HepG2 (cell line): ENCODE results near the gene SLX9. TPM values are rescaled to one million over a fixed set of nuclear protein-coding genes. Genes with fewer than 3 reads are reported as not detected.

Source experiments
- CSRNP1 ChIP-seq: sonication (generic); formaldehyde crosslinking; IDR thresholded peaks from 2 replicates; pipeline ENCODE4 v1.8.1; 2023; ENCODE audit warnings: mild to moderate bottlenecking, missing genetic modification reagents
- HMGXB4 ChIP-seq, 2 experiments: sonication (generic) in 1 of 2; formaldehyde crosslinking in 1 of 2; IDR thresholded peaks; 2 replicates each; pipeline versions ENCODE4 v1.4.0 to v1.6.1; 2018 to 2020; ENCODE audit warnings: missing genetic modification reagents in 2 of 2, borderline replicate concordance in 1 of 2, low read depth in 1 of 2, mild to moderate bottlenecking in 1 of 2, missing biosample characterization in 1 of 2
- NR2F6 ChIP-seq, 2 experiments: IDR thresholded peaks; 2 replicates each; pipeline ENCODE4 v1.6.1; 2016; ENCODE audit warnings: antibody characterized with exemption in 1 of 2, mild to moderate bottlenecking in 1 of 2
- PHF21A ChIP-seq: sonication (generic); formaldehyde crosslinking; IDR thresholded peaks from 2 replicates; pipeline ENCODE4 v1.5.0; 2020; ENCODE audit warnings: mild to moderate bottlenecking, missing genetic modification reagents
- PHF8 ChIP-seq: sonication (generic); formaldehyde crosslinking; IDR thresholded peaks from 2 replicates; pipeline ENCODE4 v1.5.0; 2020; ENCODE audit warnings: missing genetic modification reagents
- SIX4 ChIP-seq: sonication (generic); formaldehyde crosslinking; IDR thresholded peaks from 2 replicates; pipeline ENCODE4 v1.4.0; 2020; ENCODE audit warnings: missing genetic modification reagents
- TBX3 ChIP-seq: fragments of 450-650 bp; IDR thresholded peaks from 2 replicates; pipeline ENCODE4 v1.6.1; 2017; ENCODE audit warnings: antibody characterized with exemption, mild to moderate bottlenecking, inconsistent platforms, borderline replicate concordance
- THAP11 ChIP-seq: IDR thresholded peaks from 2 replicates; pipeline ENCODE4 v1.6.1; 2016; ENCODE audit warnings: missing biosample characterization, missing genetic modification reagents
- ZBTB38 ChIP-seq: sonication (generic); formaldehyde crosslinking; IDR thresholded peaks from 2 replicates; pipeline ENCODE4 v1.5.1; 2020; ENCODE audit warnings: mild to moderate bottlenecking, missing genetic modification reagents
- ZNF333 ChIP-seq: sonication (generic); formaldehyde crosslinking; IDR thresholded peaks from 2 replicates; pipeline ENCODE4 v1.4.0; 2020; ENCODE audit warnings: mild to moderate bottlenecking, missing genetic modification reagents, borderline replicate concordance
- ZNF383 ChIP-seq: sonication (generic); formaldehyde crosslinking; IDR thresholded peaks from 2 replicates; pipeline ENCODE4 v1.4.0; 2020; ENCODE audit warnings: missing genetic modification reagents, mild to moderate bottlenecking, borderline replicate concordance
- polyA plus RNA-seq, 8 experiments: library from polyadenylated mRNA; depleted of rRNA in 3 of 8; stranded (reverse) in 7 of 8; unstranded in 1 of 8; fragments of >200 nt; fragmentation: Illumina TruSeq in 4 of 8; extraction: Trizol in 4 of 8; gene quantifications; 2 replicates each; pipeline versions ENCODE4 v1.2.1 to v1.2.3, GENCODE V29; 2011 to 2016; ENCODE audit warnings: low read depth in 4 of 8, missing spikeins in 1 of 8, mixed read lengths in 1 of 8; ENCODE audit not compliant: insufficient read depth in 1 of 8
- total RNA-seq, 5 experiments: library from RNA; depleted of rRNA; stranded (reverse); fragments of >200 nt; fragmentation: Illumina TruSeq; extraction: Trizol; gene quantifications; 2 replicates each; pipeline ENCODE4 v1.2.3, GENCODE V29; 2016; ENCODE audit warnings: low read depth in 1 of 5
- TF ChIP-seq, protein P1 (sequence below), 2 experiments: fragments of 450-650 bp in 1 of 2; sonication (generic) in 1 of 2; formaldehyde crosslinking in 1 of 2; IDR thresholded peaks; 2 replicates each; pipeline versions ENCODE4 v1.6.1 to v1.8.0; 2016 to 2022; ENCODE audit warnings: antibody characterized with exemption in 1 of 2, mild to moderate bottlenecking in 1 of 2, missing genetic modification reagents in 1 of 2
- TF ChIP-seq, protein P2 (sequence below): sonication (generic); formaldehyde crosslinking; IDR thresholded peaks from 2 replicates; pipeline ENCODE4 v1.5.0; 2020; ENCODE audit warnings: mild to moderate bottlenecking, missing genetic modification reagents, moderate library complexity

The SLX9 gene
- total and polyA plus RNA-seq, 2 of the 13 experiments (the other 11 are each of a cell fraction or from before 2014, with no cell fraction given), result 21.0 to 47.1 TPM

GRCh38 chr21:44914176-44914874 is 25.5 kb upstream of the SLX9 start (continued):
- TF ChIP-seq THAP11, result peak; percentile 82
- TF ChIP-seq NR2F6 (IDR thresholded peaks at IDR 0.05), result peak; percentile 94
- peak; percentile 97 for TF ChIP-seq NR2F6 (CRISPR knock-in tag; IDR thresholded peaks at IDR 0.05)
- TF ChIP-seq, protein P1, sequence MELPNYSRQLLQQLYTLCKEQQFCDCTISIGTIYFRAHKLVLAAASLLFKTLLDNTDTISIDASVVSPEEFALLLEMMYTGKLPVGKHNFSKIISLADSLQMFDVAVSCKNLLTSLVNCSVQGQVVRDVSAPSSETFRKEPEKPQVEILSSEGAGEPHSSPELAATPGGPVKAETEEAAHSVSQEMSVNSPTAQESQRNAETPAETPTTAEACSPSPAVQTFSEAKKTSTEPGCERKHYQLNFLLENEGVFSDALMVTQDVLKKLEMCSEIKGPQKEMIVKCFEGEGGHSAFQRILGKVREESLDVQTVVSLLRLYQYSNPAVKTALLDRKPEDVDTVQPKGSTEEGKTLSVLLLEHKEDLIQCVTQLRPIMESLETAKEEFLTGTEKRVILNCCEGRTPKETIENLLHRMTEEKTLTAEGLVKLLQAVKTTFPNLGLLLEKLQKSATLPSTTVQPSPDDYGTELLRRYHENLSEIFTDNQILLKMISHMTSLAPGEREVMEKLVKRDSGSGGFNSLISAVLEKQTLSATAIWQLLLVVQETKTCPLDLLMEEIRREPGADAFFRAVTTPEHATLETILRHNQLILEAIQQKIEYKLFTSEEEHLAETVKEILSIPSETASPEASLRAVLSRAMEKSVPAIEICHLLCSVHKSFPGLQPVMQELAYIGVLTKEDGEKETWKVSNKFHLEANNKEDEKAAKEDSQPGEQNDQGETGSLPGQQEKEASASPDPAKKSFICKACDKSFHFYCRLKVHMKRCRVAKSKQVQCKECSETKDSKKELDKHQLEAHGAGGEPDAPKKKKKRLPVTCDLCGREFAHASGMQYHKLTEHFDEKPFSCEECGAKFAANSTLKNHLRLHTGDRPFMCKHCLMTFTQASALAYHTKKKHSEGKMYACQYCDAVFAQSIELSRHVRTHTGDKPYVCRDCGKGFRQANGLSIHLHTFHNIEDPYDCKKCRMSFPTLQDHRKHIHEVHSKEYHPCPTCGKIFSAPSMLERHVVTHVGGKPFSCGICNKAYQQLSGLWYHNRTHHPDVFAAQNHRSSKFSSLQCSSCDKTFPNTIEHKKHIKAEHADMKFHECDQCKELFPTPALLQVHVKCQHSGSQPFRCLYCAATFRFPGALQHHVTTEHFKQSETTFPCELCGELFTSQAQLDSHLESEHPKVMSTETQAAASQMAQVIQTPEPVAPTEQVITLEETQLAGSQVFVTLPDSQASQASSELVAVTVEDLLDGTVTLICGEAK (IDR thresholded peaks at IDR 0.05), result peak; percentile 33; the same call in 1 of the 2 replicates
- TF ChIP-seq, protein P1 (CRISPR knock-in tag; IDR thresholded peaks at IDR 0.05), result peak; percentile 28; the same call in 1 of the 2 replicates
- TF ChIP-seq SIX4 (CRISPR knock-in tag), result no peak
- TF ChIP-seq CSRNP1 (CRISPR knock-in tag), result no peak
- peak; percentile 37; the same call in 1 of the 2 replicates for TF ChIP-seq PHF8 (CRISPR knock-in tag)
- TF ChIP-seq TBX3, result no peak
- TF ChIP-seq PHF21A (CRISPR knock-in tag), result peak; percentile 73; the same call in 1 of the 2 replicates
- TF ChIP-seq, protein P2, sequence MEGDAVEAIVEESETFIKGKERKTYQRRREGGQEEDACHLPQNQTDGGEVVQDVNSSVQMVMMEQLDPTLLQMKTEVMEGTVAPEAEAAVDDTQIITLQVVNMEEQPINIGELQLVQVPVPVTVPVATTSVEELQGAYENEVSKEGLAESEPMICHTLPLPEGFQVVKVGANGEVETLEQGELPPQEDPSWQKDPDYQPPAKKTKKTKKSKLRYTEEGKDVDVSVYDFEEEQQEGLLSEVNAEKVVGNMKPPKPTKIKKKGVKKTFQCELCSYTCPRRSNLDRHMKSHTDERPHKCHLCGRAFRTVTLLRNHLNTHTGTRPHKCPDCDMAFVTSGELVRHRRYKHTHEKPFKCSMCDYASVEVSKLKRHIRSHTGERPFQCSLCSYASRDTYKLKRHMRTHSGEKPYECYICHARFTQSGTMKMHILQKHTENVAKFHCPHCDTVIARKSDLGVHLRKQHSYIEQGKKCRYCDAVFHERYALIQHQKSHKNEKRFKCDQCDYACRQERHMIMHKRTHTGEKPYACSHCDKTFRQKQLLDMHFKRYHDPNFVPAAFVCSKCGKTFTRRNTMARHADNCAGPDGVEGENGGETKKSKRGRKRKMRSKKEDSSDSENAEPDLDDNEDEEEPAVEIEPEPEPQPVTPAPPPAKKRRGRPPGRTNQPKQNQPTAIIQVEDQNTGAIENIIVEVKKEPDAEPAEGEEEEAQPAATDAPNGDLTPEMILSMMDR (CRISPR knock-in tag), result no peak
- TF ChIP-seq ZBTB38 (CRISPR knock-in tag), result no peak; the same call in 1 of the 2 replicates
- TF ChIP-seq ZNF383, result no peak
- peak in 1 of 2 experiments; percentile 22; a peak in 1 of 4 replicates for TF ChIP-seq HMGXB4 (CRISPR knock-in tag; IDR thresholded peaks at IDR 0.05; ENCODE audit: borderline replicate concordance in 1 of 2, low read depth in 1 of 2)
- no peak for TF ChIP-seq ZNF333 (CRISPR knock-in tag)
